Keratinocyte (primary cell): ENCODE measurements around the gene SHROOM4.

Source experiments
- CTCF ChIP-seq, 3 experiments: IDR thresholded peaks in 1 of 3; conservative IDR thresholded peaks in 1 of 3; optimal IDR thresholded peaks in 1 of 3; 2 replicates in 2 of 3; 3 replicates in 1 of 3; pipeline versions ENCODE3 to v1.5.1; 2011; ENCODE audit warnings: low read length in 3 of 3, mild to moderate bottlenecking in 3 of 3, moderate library complexity in 2 of 3, control low read depth in 1 of 3, inconsistent platforms in 1 of 3; ENCODE audit not compliant: insufficient read depth in 2 of 3; ENCODE audit errors: extremely low read depth in 1 of 3
- EZH2 ChIP-seq: IDR thresholded peaks from one replicate; pipeline ENCODE4 v1.6.1; 2012; ENCODE audit warnings: inconsistent platforms, mild to moderate bottlenecking, low read length, moderate library complexity

- no peak for TF ChIP-seq EZH2
- TF ChIP-seq CTCF (optimal IDR thresholded peaks at IDR 0.05 in 1 of 3, IDR thresholded peaks at IDR 0.05 in 1 of 3, conservative IDR thresholded peaks at IDR 0.05 in 1 of 3; ENCODE audit: extremely low read depth in 1 of 3, insufficient read depth in 2 of 3, low read length in 3 of 3): no peak
These were observed 44.5 kb downstream of the SHROOM4 start for GRCh38 chrX:50769389-50770063.
